NT2/D1 (cell line): ENCODE results near the gene CRADD.
A peak's percentile ranks its signal among the peaks of the same experiment; 100 is the strongest.

Experiments used
- DNase-seq: peaks from one replicate; pipeline ENCODE4 v3.0.0-alpha.2; 2011; ENCODE audit warnings: low read depth, low spot score
- H3K27me3 ChIP-seq: 2 replicates; pipeline ENCODE4 v1.6.0; 2011; ENCODE audit warnings: mild to moderate bottlenecking; ENCODE audit not compliant: insufficient read length, insufficient read depth
- H3K36me3 ChIP-seq: 2 replicates; pipeline ENCODE4 v1.6.1; 2011; ENCODE audit warnings: mild to moderate bottlenecking, low read length, mixed read lengths; ENCODE audit not compliant: insufficient read depth, insufficient read length
- H3K4me1 ChIP-seq: 2 replicates; pipeline ENCODE4 v1.5.1; 2011; ENCODE audit not compliant: insufficient read depth, insufficient read length
- H3K4me3 ChIP-seq: 2 replicates; pipeline ENCODE4 v1.5.1; 2011; ENCODE audit warnings: low read depth; ENCODE audit not compliant: insufficient read length
- H3K9ac ChIP-seq: 2 replicates; pipeline ENCODE4 v1.6.0; 2011; ENCODE audit warnings: low read depth; ENCODE audit not compliant: insufficient read length
- H3K9me3 ChIP-seq: 2 replicates; pipeline ENCODE4 v1.5.1; 2011; ENCODE audit warnings: mild to moderate bottlenecking, low read length; ENCODE audit not compliant: insufficient read depth
- SUZ12 ChIP-seq: IDR thresholded peaks from 2 replicates; pipeline ENCODE4 v1.6.1; 2011; ENCODE audit not compliant: insufficient read length, insufficient read depth; ENCODE audit errors: extremely low read depth
- YY1 ChIP-seq: IDR thresholded peaks from 2 replicates; pipeline ENCODE4 v1.6.1; 2011; ENCODE audit not compliant: insufficient read length, insufficient read depth
- ZNF274 ChIP-seq: IDR thresholded peaks from 2 replicates; pipeline ENCODE4 v1.6.1; 2011; ENCODE audit warnings: mild to moderate bottlenecking, low read depth, low read length

The CRADD gene

GRCh38 chr12:93782853-93783252, 105.7 kb downstream of the CRADD start:
- peaks cover 2% of the 10 kb centered on the region for H3K4me1 ChIP-seq
- H3K4me3 ChIP-seq, result no peak overlapping the region
- H3K9me3 ChIP-seq, result no peaks in the 10 kb centered on the region
- TF ChIP-seq SUZ12, result no peak
- TF ChIP-seq ZNF274, result no peak
- no peak for TF ChIP-seq YY1
- no peaks in the 10 kb centered on the region for H3K36me3 ChIP-seq
- DNase-seq, result no peak
- no peak overlapping the region for H3K9ac ChIP-seq
- no peaks in the 10 kb centered on the region for H3K27me3 ChIP-seq

GRCh38 chr12:93783832-93784231, 106.7 kb downstream of the CRADD start:
- Histone ChIP-seq H3K9ac (no peak overlapping the region), H3K36me3 (no peaks in the 10 kb centered on the region), H3K27me3 (no peaks in the 10 kb centered on the region), H3K4me1 (peaks cover 2% of the 10 kb centered on the region), H3K4me3 (no peak overlapping the region), H3K9me3 (0 out of 2 replicates have a peak, but pooled peaks cover 9% of the 10 kb centered on the region)
- no peak for TF ChIP-seq SUZ12
- TF ChIP-seq ZNF274, result no peak
- TF ChIP-seq YY1, result no peak
- no peak for DNase-seq

- H3K9ac ChIP-seq, result no peak overlapping the region
- H3K4me1 ChIP-seq, result peaks cover 2% of the 10 kb centered on the region
- H3K36me3 ChIP-seq, result no peaks in the 10 kb centered on the region
- no peaks in the 10 kb centered on the region for H3K27me3 ChIP-seq
- H3K9me3 ChIP-seq, result 0 out of 2 replicates have a peak, but pooled peaks cover 9% of the 10 kb centered on the region
- TF ChIP-seq ZNF274 (no peak), YY1 (no peak), SUZ12 (no peak)
- no peak for DNase-seq
- H3K4me3 ChIP-seq, result no peak overlapping the region
Measured at GRCh38 chr12:93784339-93785086, 107.3 kb downstream of the CRADD start.

DNA sequence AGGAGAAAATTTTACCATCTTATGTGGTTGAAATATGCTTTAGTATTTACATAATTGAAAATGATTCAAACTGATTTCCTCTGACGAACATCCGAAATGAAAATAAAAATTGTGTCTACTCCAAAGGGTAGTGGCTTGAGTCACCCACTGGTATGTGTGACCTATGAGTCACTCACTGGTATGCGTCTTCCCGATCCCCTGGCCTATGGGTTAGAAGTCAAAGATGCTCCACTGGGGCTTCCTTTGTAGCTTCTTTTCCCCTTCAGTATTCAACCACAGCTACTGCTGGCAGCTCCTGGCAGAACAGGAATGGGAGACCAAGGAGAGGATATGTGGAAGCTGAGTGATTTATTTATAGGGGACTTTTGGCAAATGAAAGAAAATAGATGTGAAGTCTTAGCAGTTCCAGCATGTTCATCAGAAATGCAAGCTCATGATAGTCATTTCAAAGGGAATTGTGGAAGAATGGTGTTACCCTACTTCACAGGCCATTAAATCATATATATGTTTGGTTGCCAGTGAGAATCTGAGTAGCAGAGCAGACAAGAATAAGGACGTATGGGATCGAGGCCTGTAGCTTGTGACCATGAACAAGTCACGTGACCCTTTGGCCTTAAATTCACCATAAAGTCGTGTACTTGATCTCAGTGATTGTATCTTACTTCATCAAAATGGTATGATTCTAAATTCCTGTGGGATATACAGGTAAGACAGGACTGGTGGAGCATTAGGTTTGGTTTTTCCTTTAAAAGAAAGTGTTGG, 108.3 kb downstream of the CRADD start:
- peak; percentile 43 for DNase-seq
- no peak overlapping the region for H3K9ac ChIP-seq
- H3K4me3 ChIP-seq, result no peak overlapping the region
- 0 out of 2 replicates have a peak, but pooled peaks cover 9% of the 10 kb centered on the region for H3K9me3 ChIP-seq
- TF ChIP-seq SUZ12, result no peak
- TF ChIP-seq YY1, result no peak
- no peak for TF ChIP-seq ZNF274
- H3K36me3 ChIP-seq, result no peaks in the 10 kb centered on the region
- no peaks in the 10 kb centered on the region for H3K27me3 ChIP-seq
- peaks cover 2% of the 10 kb centered on the region for H3K4me1 ChIP-seq

DNA sequence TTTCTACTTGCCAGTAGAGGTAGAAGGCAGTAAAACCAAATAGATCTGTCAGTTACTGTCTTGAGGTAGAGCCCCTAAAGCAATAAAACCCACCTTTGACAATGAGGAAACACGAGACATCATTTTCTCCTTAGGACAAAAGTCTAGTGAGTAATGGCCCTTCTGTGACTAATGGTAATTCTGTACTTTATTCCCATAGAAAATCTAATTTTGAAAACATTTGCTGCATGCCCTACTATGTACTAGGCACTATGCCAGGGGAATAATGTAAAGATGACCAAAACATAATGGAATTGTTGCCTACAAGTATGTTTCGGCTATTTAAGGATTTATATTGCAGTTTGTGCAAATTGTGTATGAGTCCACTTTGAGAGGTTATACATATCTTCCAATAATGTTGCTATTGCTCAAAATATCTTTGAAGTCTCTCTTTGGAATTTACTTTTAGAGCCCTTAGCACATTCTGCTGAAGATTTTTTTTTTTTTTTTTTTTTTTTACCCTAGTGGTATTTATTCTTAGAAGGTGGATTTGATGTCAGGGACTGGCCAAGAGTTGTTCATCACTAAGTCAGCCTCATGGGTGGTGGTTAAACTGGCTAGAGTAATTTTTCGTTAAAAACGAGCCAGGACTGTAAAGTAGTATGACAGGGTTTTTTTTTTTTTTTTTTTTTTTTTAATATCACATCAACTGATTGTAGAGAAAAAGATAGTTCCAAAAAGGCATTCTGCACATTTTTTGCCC, 109.7 kb downstream of the CRADD start:
- Histone ChIP-seq H3K4me3 (no peak overlapping the region), H3K27me3 (no peaks in the 10 kb centered on the region), H3K4me1 (peaks cover 2% of the 10 kb centered on the region), H3K9me3 (0 out of 2 replicates have a peak, but pooled peaks cover 9% of the 10 kb centered on the region), H3K36me3 (no peaks in the 10 kb centered on the region), H3K9ac (no peak overlapping the region)
- TF ChIP-seq YY1 (no peak), SUZ12 (no peak), ZNF274 (no peak)
- no peak for DNase-seq

GRCh38 chr12:93788853-93789252, 111.7 kb downstream of the CRADD start:
- TF ChIP-seq ZNF274, result no peak
- no peak for TF ChIP-seq YY1
- TF ChIP-seq SUZ12, result no peak
- Histone ChIP-seq H3K36me3 (no peaks in the 10 kb centered on the region), H3K9me3 (0 out of 2 replicates have a peak, but pooled peaks cover 9% of the 10 kb centered on the region), H3K4me3 (no peak overlapping the region), H3K27me3 (no peaks in the 10 kb centered on the region), H3K4me1 (peaks cover under 1% of the 10 kb centered on the region), H3K9ac (no peak overlapping the region)
- DNase-seq, result no peak

GRCh38 chr12:93789767-93790166, 112.6 kb downstream of the CRADD start:
- Histone ChIP-seq H3K4me1 (no peaks in the 10 kb centered on the region), H3K4me3 (no peak overlapping the region), H3K9me3 (0 out of 2 replicates have a peak, but pooled peaks cover 9% of the 10 kb centered on the region), H3K27me3 (no peaks in the 10 kb centered on the region), H3K36me3 (no peaks in the 10 kb centered on the region), H3K9ac (no peak overlapping the region)
- TF ChIP-seq ZNF274 (no peak), YY1 (no peak), SUZ12 (no peak)
- no peak for DNase-seq
